ENCODE results near the gene UBN1.

Gene UBN1

GRCh38 chr16:4833584-4833983, 13.7 kb upstream of the UBN1 start:
- H3K4me1 Mint-ChIP-seq (ENCODE audit: low read depth): peaks cover 12% of the 10 kb centered on the region
- H3K9me3 Mint-ChIP-seq (ENCODE audit: low read depth): no peaks in the 10 kb centered on the region
- H3K27me3 Mint-ChIP-seq: no peaks in the 10 kb centered on the region
- H3K27ac Mint-ChIP-seq: no peak overlapping the region
- peaks cover 4% of the 10 kb centered on the region for H3K36me3 Mint-ChIP-seq
- H3K4me3 Mint-ChIP-seq: no peak overlapping the region

- no peak overlapping the region for H3K27ac Mint-ChIP-seq
- H3K4me3 Mint-ChIP-seq: no peak overlapping the region
These were observed 10.6 kb upstream of the UBN1 start for GRCh38 chr16:4836727-4837126.

GRCh38 chr16:4837733-4838501, 9.4 kb upstream of the UBN1 start:
- no peak overlapping the region for H3K4me3 Mint-ChIP-seq
- H3K36me3 Mint-ChIP-seq: no peaks in the 10 kb centered on the region
- no peaks in the 10 kb centered on the region for H3K9me3 Mint-ChIP-seq (ENCODE audit: low read depth)
- no peaks in the 10 kb centered on the region for H3K27me3 Mint-ChIP-seq
- peaks cover 15% of the 10 kb centered on the region for H3K4me1 Mint-ChIP-seq (ENCODE audit: low read depth)
- no peak overlapping the region for H3K27ac Mint-ChIP-seq

More at GRCh38 chr16:4836727-4837126, 10.6 kb upstream of the UBN1 start:
- Mint-ChIP-seq H3K36me3 (no peaks in the 10 kb centered on the region), H3K4me1 (ENCODE audit: low read depth) (peaks cover 18% of the 10 kb centered on the region), H3K27me3 (no peaks in the 10 kb centered on the region), H3K9me3 (ENCODE audit: low read depth) (no peaks in the 10 kb centered on the region)

GRCh38 chr16:4839942-4840341, 7.3 kb upstream of the UBN1 start:
- Mint-ChIP-seq H3K27ac (peak overlapping the region; percentile 17), H3K4me3 (no peak overlapping the region), H3K4me1 (ENCODE audit: low read depth) (peaks cover 10% of the 10 kb centered on the region), H3K36me3 (no peaks in the 10 kb centered on the region), H3K27me3 (no peaks in the 10 kb centered on the region), H3K9me3 (ENCODE audit: low read depth) (no peaks in the 10 kb centered on the region)

GRCh38 chr16:4840984-4841383, 6.3 kb upstream of the UBN1 start:
- H3K36me3 Mint-ChIP-seq: peaks cover 4% of the 10 kb centered on the region
- H3K4me3 Mint-ChIP-seq: no peak overlapping the region
- no peak overlapping the region for H3K27ac Mint-ChIP-seq
- no peaks in the 10 kb centered on the region for H3K9me3 Mint-ChIP-seq (ENCODE audit: low read depth)
- H3K4me1 Mint-ChIP-seq (ENCODE audit: low read depth): peaks cover 17% of the 10 kb centered on the region
- H3K27me3 Mint-ChIP-seq: no peaks in the 10 kb centered on the region

GRCh38 chr16:4846503-4846900, 779 bp upstream of the UBN1 start:
- no peaks in the 10 kb centered on the region for H3K27me3 Mint-ChIP-seq
- peak overlapping the region; percentile 89 for H3K4me3 Mint-ChIP-seq
- H3K9me3 Mint-ChIP-seq (ENCODE audit: low read depth): no peaks in the 10 kb centered on the region
- H3K27ac Mint-ChIP-seq: peak overlapping the region; percentile 85
- H3K4me1 Mint-ChIP-seq (ENCODE audit: low read depth): peaks cover 46% of the 10 kb centered on the region
- peaks cover 6% of the 10 kb centered on the region for H3K36me3 Mint-ChIP-seq

- peaks cover 6% of the 10 kb centered on the region for H3K36me3 Mint-ChIP-seq
- H3K27ac Mint-ChIP-seq: peak overlapping the region; percentile 75
- no peaks in the 10 kb centered on the region for H3K27me3 Mint-ChIP-seq
- H3K9me3 Mint-ChIP-seq (ENCODE audit: low read depth): no peaks in the 10 kb centered on the region
- peaks cover 53% of the 10 kb centered on the region for H3K4me1 Mint-ChIP-seq (ENCODE audit: low read depth)
- H3K4me3 Mint-ChIP-seq: peak overlapping the region; percentile 90
These were observed 700 bp downstream of the UBN1 start for GRCh38 chr16:4847774-4848587.

GRCh38 chr16:4850211-4850610, 2.9 kb downstream of the UBN1 start:
- Mint-ChIP-seq H3K27ac (peak overlapping the region; percentile 19), H3K4me3 (peak overlapping the region; percentile 60), H3K27me3 (no peaks in the 10 kb centered on the region), H3K4me1 (ENCODE audit: low read depth) (peaks cover 49% of the 10 kb centered on the region), H3K9me3 (ENCODE audit: low read depth) (no peaks in the 10 kb centered on the region), H3K36me3 (peaks cover 6% of the 10 kb centered on the region)

- peak overlapping the region; percentile 46 for H3K27ac Mint-ChIP-seq
- H3K36me3 Mint-ChIP-seq: no peaks in the 10 kb centered on the region
- H3K27me3 Mint-ChIP-seq: no peaks in the 10 kb centered on the region
- H3K4me1 Mint-ChIP-seq (ENCODE audit: low read depth): peaks cover 39% of the 10 kb centered on the region
- no peaks in the 10 kb centered on the region for H3K9me3 Mint-ChIP-seq (ENCODE audit: low read depth)
- no peak overlapping the region for H3K4me3 Mint-ChIP-seq
These were observed 5.1 kb downstream of the UBN1 start for GRCh38 chr16:4852221-4852872.

- Mint-ChIP-seq H3K4me1 (ENCODE audit: low read depth) (peaks cover 19% of the 10 kb centered on the region), H3K27ac (no peak overlapping the region), H3K9me3 (ENCODE audit: low read depth) (no peaks in the 10 kb centered on the region), H3K27me3 (no peaks in the 10 kb centered on the region), H3K4me3 (no peak overlapping the region), H3K36me3 (peaks cover 5% of the 10 kb centered on the region)
These were observed 8.1 kb downstream of the UBN1 start for GRCh38 chr16:4855371-4855770.

- no peaks in the 10 kb centered on the region for H3K27me3 Mint-ChIP-seq
- no peak overlapping the region for H3K27ac Mint-ChIP-seq
- no peak overlapping the region for H3K4me3 Mint-ChIP-seq
- H3K36me3 Mint-ChIP-seq: peaks cover 5% of the 10 kb centered on the region
- H3K4me1 Mint-ChIP-seq (ENCODE audit: low read depth): peaks cover 14% of the 10 kb centered on the region
- H3K9me3 Mint-ChIP-seq (ENCODE audit: low read depth): no peaks in the 10 kb centered on the region
These were observed 8.5 kb downstream of the UBN1 start for GRCh38 chr16:4855804-4856203.

- Mint-ChIP-seq H3K27me3 (no peaks in the 10 kb centered on the region), H3K36me3 (peaks cover 9% of the 10 kb centered on the region), H3K27ac (no peak overlapping the region), H3K9me3 (ENCODE audit: low read depth) (no peaks in the 10 kb centered on the region), H3K4me1 (ENCODE audit: low read depth) (peaks cover 1% of the 10 kb centered on the region), H3K4me3 (no peak overlapping the region)
These were observed 12.1 kb downstream of the UBN1 start for GRCh38 chr16:4859190-4859899.

GRCh38 chr16:4859900-4860255, 12.6 kb downstream of the UBN1 start:
- Mint-ChIP-seq H3K9me3 (ENCODE audit: low read depth) (no peaks in the 10 kb centered on the region), H3K27ac (no peak overlapping the region), H3K27me3 (no peaks in the 10 kb centered on the region), H3K36me3 (peaks cover 9% of the 10 kb centered on the region), H3K4me1 (ENCODE audit: low read depth) (peaks cover 1% of the 10 kb centered on the region), H3K4me3 (no peak overlapping the region)

- Mint-ChIP-seq H3K9me3 (ENCODE audit: low read depth) (no peaks in the 10 kb centered on the region), H3K27me3 (no peaks in the 10 kb centered on the region), H3K27ac (no peak overlapping the region), H3K4me1 (ENCODE audit: low read depth) (peaks cover 1% of the 10 kb centered on the region), H3K36me3 (peaks cover 9% of the 10 kb centered on the region), H3K4me3 (no peak overlapping the region)
These were observed 13.6 kb downstream of the UBN1 start for GRCh38 chr16:4860727-4861342.

Measured in activated naive CD8-positive, alpha-beta T cell (primary cell).